ENCODE results near the gene IGSF21.

Gene IGSF21

DNA sequence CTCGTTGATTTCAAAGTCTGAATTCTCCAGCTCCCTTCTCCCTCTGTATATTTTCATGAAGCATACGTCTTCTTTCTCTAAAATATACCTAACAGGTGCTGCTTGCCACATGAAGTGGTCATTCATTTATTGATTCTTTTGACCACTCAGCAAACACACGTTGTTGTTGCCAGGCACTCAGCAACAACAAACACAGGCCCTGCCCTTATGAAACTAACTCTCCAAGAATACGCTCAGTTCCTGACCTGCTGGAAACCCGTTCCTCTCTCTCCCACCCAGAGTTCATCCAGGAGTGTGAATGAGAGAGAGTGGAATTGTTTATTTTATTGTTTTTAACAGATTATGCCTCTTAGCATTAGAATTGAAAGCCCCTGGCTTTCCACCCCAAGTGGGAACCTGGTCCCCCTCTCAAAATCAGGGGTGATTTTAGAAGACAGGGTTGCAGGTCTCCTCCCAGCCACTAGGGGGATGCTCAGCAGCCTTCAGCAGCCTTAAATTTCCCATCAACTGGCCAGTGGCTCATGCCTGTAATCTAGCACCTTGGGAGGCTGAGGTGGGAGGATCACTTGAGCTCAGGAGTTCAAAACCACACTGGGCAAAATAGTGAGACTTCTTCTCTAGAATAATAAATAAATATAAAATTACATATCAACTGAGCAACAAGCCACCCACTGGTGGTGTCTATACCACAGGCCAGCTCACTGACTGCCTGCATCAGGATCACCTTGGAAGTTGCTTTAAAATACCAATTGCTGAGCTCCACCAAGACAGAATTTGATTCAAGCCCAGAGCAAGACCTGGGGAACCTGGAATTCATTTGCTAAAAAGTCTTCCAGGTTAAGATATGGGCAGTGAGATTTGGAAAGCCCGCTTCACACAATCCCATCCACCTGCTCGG, 192.1 kb downstream of the IGSF21 start:
- DNase-seq (ENCODE audit: low read depth): no peak

DNA sequence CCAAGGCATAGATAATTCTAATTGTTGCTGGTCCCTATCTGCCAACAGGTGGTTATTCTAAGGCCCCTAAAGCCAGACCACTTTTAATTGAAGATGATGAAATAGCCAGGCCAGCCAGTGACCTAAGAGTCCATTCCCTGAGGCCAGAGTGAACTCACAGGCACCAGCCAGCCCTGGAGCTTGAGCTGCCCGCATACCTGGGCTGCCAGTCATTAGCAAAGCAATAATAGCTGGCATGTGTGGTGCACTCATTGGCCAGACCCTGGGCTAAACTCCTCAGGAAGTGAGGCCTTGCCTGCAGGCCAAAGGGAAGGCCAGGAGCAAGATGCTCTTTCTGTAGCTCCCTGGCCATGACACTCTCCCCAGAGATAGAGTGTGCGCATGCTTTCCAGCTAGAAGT, 192.8 kb downstream of the IGSF21 start:
- no peak for DNase-seq (ENCODE audit: low read depth)

DNA sequence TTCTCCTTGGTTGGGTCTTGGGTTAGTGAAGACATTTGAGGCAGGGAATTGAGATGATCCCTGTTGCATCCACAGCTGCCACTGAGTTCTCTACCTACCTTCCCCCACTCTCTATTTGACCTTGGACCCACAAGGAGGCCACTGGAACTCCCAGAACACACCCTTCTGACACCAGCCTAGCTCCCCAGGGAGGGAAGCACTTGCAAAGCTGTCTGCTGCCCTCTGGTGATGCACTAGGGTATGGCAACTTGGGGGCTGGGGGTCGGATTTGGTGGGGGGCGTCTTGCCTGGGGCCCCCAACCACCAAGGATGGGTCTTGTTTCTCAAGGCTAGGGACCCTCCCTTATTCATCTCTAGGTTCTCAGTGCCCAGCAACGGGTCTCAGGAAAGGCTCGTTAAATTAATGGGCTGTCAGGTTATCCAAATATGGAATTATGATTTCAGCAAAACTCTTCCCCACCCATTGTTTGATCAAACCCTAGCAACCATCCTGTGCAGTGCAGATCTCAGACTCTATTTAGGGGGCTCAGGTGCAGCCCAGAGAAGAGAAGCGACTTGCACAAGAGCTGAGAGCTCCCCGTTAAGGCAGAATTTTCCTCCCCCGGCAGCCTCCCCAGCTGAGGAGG, 195.3 kb downstream of the IGSF21 start:
- DNase-seq (ENCODE audit: low read depth): peak; percentile 3

DNA sequence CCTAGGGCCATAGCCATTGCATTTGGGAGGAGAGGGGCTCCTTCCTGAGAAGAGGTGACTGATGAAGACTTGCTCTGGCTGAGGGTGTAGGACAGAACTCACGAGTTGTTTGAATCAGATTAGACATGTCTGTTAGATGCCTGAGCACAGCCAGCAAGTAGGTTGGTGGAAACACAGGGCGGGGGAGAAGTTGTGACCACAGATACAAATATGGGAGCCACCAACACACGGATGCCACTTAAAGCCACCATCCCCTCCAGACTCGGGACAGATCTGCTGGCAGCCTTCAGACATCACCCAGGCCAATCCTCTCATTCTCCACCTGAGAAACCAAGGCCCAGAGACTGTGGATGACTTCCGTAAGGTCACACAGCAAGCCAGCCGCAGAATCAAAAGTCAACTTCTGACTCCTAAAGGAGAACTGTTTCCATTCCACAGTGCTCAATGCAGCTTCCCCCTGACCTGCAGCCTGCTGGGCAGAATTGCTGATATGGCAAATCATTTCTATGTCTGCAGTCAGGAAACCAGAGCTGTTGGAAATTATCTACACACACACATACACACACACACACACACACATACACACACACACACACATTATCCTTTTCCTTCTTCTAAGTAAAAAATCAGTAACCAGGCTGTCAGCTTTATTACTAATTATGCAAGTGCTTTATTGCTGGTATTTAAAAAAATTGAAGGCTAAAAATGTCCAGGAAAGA, 196.7 kb downstream of the IGSF21 start:
- no peak for DNase-seq (ENCODE audit: low read depth)

DNA sequence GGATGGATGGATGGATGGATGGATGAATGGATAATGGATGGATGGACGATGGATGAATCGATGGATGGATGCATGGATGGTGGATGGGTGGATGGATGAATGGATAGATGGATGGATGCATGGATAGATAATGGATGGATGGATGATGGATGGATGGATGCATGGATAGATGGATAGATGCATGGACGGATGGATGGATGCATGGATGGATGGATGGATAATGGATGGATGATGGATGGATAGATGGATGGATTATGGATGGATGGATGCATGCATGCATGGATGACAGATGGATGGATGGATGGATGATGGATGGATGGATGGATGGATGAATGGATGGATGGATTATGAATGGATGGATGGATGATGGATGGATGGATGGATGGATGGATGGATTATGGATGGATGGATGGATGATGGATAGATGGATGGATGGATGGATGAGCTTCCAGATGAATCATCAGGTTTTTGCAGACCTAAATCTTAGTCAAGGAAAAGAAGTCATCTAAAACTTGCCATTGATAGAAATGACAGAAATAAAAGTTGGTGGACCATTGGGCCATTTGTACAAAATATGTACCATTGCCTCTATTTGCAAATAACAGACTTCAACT, 197.7 kb downstream of the IGSF21 start:
- no peak for DNase-seq (ENCODE audit: low read depth)

DNA sequence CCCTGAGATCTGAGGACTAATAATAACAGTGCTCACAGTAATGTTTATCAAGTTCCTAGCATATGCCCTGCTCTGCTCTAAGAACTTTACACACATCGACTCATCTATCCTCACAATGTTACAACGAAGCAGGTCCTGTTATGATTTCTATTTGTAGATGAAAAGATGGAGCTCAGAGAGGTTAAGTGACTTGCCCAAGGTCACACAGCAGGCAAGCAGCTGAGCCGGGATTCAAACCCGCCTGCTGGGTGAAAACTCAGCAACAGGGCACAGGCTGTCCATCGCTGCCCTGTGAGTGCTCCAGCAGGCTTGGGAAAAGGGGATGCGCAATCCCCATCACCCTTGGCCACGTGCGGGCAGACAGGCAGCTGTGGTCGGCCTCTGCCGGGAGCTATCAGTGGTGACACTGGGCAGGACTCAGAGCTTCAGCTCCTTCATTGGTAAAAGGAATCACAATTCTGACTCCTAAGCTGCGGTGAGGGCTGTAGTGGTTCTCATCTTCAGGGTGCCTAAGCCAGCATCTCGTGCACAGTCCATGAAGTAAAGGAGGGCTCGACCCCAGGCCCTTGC, 199.8 kb downstream of the IGSF21 start:
- DNase-seq (ENCODE audit: low read depth): no peak

DNA sequence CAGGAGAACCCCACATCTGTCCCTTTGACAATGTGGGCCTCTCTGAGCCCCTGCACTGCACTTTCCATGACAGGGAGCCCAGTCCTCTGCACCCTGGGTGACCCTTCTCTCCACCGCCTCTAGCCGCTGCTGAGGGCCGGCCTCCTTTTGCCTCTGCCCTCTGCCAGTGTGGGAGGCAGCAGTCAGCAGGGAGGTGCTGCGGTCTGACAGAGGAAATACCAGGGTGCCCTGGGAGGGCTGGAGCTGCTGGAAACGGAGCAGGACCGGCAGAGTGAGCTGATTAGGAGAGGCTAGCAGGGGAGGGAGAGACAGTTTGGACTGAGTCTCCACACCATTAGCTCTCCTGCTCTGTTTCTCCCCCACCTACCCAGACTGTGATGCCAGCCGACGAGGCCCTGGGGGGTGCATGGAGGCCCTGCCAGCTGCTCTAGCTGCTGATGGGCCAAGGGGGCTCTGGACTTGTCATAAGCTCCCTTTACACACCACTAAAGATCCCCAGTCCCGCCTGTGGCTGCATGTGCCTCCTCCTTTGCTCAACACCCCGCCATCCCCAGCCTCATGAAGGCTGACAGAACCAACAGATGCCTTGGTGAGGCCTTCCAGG, 202.1 kb downstream of the IGSF21 start:
- no peak for DNase-seq (ENCODE audit: low read depth)

DNA sequence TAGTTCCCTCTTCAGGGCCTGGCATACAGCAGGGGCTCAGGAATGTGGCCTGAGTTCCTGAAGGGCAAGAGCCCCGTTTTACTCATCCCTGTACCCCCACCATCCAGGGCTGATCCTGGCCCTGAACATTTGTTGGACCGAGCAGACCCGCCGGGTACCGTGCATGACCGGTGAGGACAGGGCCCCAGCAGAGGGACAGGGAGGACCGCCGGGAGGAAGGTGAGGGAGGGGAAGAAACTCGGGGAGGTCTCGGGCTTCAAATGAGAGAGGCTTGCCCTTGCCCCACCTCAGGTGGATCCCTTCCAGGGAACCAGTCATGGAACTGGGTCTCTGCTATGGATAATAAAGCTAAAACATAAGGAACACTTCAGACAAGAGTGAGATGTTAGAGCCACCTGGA, 205.4 kb downstream of the IGSF21 start:
- no peak for DNase-seq (ENCODE audit: low read depth)

DNA sequence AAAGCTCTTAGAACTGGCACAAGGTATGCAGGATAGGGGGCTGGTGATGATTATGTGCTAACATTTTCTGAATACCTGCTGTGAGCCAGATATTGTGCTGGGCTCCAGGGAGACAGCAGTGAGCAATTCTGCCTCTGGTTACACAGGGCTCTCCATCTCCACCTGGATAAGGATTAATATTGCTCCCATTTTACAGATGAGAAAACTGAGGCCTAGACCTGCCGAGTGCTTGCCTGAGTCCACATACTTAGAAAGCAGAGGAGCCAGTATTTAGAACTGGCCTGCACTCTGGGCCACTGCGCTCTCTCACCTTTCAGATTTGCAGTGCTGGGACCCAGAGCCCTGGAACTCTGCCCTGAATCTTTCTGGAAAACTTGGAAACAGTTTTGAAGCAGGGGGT, 205.9 kb downstream of the IGSF21 start:
- no peak for DNase-seq (ENCODE audit: low read depth)

DNA sequence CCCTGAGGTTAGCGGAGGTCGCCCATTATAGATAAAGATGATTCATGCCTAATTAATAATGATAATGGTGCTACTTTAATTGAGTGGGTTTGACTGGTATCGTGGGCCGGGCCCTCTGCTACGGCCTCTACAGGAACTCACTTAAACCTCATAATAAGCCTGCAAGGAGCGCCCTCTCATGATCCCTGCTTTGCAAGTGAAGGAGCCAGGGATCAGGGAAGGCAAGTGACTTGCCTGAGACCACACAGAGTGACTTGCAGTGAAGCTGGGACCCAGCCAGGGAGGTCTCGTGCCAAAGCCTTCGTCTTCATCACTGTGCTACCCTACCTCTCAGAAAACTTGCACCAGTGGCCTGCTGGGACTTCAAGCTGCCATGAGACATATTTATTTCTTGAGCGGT, 206.8 kb downstream of the IGSF21 start:
- no peak for DNase-seq (ENCODE audit: low read depth)

DNA sequence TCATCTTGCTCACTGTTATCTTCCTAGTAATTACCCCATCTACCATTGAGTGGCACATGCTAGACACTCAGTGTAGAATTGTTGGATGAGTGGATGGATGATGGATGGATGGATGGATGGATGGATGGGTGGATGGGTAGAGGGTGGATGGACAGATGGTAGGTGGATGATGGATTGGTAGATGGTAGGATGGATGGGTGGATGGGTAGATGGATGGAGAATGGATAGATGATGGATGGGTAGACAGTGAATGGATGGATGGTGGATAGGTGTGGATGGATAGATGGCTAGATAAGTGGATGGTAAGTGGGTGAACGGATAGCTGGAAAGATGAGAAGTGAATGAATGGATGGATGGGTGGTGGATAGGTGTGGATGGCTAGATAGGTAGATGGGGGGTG, 207.9 kb downstream of the IGSF21 start:
- DNase-seq (ENCODE audit: low read depth): no peak

DNA sequence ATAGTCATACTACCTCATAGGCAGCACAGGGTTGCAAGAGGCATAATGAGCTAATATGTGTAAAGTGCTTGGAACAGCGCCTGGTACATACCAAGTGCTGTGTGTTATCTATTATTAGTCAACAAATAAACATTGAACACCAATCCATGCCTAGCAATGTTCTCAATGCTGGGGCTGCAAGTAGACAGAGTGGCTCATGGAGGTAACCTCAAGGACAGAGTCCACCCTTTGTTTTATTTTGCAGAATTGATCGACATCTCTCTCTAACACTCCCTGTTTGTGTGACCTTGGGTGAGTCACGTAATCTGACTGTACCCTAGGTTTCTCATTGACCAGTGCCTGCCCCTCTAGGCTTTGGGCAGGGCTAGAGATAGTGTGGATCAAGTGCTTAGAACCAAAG, 209.2 kb downstream of the IGSF21 start:
- no peak for DNase-seq (ENCODE audit: low read depth)

DNA sequence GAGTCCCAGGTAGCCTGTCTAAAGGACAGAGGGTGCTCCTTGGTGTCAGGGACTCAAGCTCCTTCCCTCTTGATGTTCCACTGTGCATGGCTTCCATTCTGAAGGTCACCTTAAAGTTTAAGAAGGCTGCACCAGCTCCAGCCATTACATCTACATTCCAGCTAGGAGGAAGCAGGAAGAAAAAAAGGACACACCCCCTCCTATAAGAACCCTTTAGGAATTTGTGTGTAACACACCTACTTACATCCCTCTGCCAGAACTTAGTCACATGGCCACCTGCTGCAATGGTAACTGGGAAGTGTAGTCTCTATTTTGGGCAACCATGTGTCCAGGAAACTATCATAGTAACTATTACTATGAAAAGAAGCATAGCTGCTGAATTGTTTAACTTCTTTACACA, 211.5 kb downstream of the IGSF21 start:
- no peak for DNase-seq (ENCODE audit: low read depth)

DNA sequence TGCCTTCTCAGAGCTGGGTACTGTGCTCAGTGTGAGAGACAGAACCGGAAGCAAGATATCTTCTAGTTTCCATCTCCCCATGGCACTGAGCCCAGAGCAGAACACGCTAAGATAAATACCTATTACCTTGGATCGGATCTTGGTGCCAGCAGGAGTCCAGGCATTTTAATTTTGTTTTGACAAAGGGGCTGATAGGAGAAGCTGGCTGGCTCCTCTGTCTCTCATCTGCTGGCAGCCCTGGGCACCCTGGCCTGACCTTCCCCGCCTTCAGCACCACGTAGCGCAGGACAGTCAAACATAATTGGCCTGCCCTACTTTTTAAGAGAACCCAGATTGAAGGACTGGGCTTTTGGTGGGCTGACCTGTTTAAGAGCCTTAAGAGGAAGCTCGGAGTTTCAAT, 212.5 kb downstream of the IGSF21 start:
- no peak for DNase-seq (ENCODE audit: low read depth)

DNA sequence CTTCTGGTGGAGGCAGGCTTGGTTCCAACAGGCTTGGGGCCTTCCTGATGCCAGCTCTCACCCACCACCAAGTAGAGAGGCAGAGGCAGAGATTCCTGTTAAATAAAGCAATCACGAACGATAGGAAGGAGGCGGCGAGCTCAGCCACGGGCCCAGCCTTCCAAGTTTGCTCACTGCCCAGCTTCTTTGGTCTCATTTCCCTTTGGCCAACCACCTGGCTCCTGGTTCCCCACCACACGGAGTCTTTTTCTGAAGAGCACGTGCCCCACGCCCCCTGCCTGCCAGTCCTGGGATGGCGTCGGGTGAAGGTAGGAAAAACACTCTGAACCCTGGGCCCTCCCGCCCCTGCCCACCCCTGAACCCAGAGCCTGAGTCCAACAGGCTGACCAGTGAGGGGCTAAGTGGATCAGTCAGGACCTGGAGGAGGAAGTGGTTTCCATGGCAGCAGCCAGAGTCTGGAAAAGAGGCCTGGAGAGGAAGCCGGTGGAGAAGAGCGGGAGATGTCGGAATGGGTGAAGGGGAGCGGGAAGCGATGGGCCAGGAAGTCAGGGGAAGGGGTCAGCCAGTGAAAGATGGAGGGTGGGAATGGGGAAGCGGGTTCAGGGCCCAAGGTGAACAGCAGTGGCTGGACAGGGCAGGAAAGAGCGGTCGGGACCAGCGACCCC, 214.9 kb downstream of the IGSF21 start:
- DNase-seq (ENCODE audit: low read depth): no peak

DNA sequence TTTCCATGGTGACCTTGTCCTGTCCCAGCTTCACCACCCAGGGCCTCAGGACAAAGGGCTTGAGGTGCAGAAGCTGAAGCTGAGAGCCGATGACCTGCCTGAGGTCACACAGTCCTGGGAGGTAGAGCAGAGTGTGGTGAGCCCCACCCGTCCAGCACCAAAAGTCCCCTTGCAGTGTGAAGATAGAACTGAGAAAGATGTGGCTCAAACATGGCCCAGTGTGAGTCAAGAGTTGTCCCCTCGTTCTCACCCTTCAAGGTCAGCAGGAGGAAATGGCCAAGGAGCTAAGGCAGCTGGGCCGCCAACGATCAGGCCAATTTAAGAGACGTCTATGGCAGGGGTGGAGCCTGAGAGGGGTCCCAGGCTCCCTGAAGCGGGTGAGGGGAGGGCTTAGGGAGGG, 215.7 kb downstream of the IGSF21 start:
- DNase-seq (ENCODE audit: low read depth): no peak

DNA sequence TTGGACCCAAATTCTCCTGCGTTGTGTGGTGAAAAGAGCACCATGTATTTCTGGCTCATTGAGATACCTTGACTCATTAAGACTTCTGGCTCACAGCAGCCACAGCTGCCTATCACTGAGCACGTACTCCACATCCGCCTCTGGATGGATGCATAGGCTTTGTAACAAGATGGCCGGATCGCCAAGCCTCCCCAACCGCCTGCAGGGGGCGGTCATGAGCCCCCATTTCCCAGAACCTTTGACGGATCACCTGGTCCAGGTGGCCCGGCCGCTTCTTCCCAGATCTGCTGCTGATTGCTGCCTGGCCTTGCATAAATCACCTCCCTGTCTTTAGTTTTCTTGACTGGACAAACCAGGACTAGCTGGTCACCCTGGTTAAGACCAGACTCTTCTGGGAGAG, 216.6 kb downstream of the IGSF21 start:
- no peak for DNase-seq (ENCODE audit: low read depth)

DNA sequence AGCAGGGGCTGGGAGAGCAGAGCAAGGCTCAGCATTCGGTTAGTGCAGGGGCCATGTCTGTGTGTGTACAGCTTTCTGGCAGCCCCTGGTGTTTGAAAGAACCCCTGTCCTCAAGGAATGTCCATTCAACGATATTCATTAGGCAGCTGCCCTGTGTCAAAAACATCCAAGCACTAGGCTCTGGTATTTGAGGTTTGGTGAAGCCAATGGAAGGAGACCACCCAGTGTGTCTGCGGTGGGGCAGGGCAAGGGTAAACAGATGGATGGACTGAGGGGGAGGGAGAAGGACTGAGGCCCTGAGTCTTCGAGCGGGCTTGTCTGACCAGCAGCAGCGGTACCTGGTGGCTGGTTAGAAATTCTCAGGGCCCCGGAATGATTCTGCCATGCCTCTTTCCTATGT, 217.5 kb downstream of the IGSF21 start:
- no peak for DNase-seq (ENCODE audit: low read depth)

DNA sequence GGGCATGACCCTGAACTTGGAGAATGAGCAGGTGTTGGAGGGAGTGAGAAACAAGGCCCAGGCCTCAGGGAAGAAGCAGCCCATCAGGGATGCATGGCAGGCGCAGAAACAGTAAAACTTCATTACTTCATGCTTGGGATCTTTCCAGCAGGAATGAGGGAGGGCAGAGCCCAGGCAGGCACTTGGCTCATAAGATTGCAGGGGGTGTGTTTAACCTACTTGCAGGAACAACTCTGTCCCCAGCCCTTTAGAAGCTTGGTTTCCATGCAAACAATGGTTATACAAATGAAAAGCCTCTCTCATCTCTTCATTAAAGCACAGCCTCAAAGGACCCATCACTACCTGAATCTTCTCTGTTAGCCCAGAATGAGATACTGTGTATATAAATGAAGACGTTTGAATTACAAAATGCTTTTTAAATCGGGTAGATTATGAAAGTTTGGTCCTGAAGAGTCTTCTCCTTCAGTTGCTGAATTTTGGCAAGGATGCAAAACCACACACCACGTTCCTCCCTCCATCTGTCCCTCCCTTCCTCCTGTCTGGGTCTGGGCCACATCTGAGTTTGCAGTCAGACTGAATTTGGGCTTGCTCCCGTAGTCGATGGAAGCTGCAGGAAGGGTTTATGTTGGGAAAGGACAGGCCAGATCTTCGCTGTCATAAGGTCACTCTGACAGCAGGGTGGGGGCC, 218.8 kb downstream of the IGSF21 start:
- no peak for DNase-seq (ENCODE audit: low read depth)

DNA sequence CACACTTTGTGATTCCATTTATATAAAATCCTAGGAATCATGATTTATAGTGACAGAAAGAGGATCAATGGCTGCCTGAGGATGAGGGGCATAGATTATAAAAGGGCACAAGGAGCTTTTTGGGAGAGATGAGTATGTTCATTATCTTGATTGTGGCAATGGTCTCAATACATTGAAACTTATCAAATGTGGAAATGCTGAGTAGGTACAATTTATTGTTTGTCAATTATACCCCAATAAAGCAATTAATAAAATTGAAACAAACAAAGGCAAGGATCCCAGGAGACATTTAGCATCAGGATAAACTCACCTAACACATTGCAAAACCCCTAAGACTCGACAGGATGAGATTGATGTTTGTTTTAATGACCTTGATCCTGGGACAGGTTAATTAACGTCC, 220.1 kb downstream of the IGSF21 start:
- DNase-seq (ENCODE audit: low read depth): no peak

DNA sequence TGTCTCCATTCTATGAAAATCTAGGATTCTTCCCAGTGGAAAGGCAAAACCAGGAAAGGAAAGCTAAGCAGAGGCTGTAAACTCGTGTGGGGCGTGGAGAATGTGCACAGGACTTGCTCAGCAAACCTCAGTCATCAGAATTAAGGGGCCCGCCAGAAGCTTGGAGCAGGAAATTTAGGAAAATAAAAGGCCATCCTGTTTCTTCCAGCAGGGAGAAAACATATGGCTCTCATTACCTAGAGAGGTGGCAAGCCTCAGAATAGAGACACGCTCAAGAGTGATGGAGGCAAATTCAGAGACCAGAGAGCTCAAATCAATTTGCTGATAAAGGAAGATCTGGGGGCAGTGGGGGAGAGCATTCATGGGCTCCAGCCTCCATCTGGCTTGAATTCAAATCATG, 221.2 kb downstream of the IGSF21 start:
- DNase-seq (ENCODE audit: low read depth): no peak

All from stimulated activated CD8-positive, alpha-beta memory T cell treated with anti-CD3 and anti-CD28 coated beads, Interleukin-4, amount 100 ng/mL, for 24 hours (primary cell).